Hepatocyte (in vitro differentiated cells): ENCODE results near the gene FPGS. TPM values are rescaled to one million over a fixed set of nuclear protein-coding genes. Genes with fewer than 3 reads are reported as not detected.

Source experiments
- DNase-seq: peaks from one replicate; pipeline ENCODE4 v3.0.0-alpha.2; 2016; ENCODE audit warnings: low spot score
- H2AFZ ChIP-seq: fragments of 200-600 bp; sonication (generic); 2 replicates; pipeline ENCODE4 v1.6.0; 2016; ENCODE audit warnings: antibody characterized with exemption, mild to moderate bottlenecking
- H3K27ac ChIP-seq: fragments of 200-600 bp; sonication (generic); 2 replicates; pipeline ENCODE4 v1.5.1; 2016; ENCODE audit warnings: mild to moderate bottlenecking
- H3K27me3 ChIP-seq: fragments of 200-600 bp; sonication (generic); 2 replicates; pipeline ENCODE4 v1.6.1; 2016
- H3K36me3 ChIP-seq: fragments of 200-600 bp; sonication (generic); replicated peaks from 2 replicates; pipeline ENCODE4 v1.5.1; 2016; ENCODE audit warnings: low read depth; ENCODE audit not compliant: insufficient read depth
- H3K4me1 ChIP-seq: fragments of 200-600 bp; sonication (generic); 2 replicates; pipeline ENCODE4 v1.5.1; 2016; ENCODE audit warnings: mild to moderate bottlenecking, moderate library complexity; ENCODE audit not compliant: insufficient read depth
- H3K4me2 ChIP-seq: fragments of 200-600 bp; sonication (generic); 2 replicates; pipeline ENCODE4 v1.6.0; 2016
- H3K4me3 ChIP-seq: fragments of 200-600 bp; sonication (generic); 2 replicates; pipeline ENCODE4 v1.5.1; 2016; ENCODE audit warnings: mild to moderate bottlenecking
- H3K79me2 ChIP-seq: fragments of 200-600 bp; sonication (generic); 2 replicates; pipeline ENCODE4 v1.6.0; 2017; ENCODE audit warnings: mild to moderate bottlenecking
- H3K9me2 ChIP-seq: fragments of 200-600 bp; sonication (generic); replicated peaks from 2 replicates; pipeline ENCODE4 v1.6.0; 2017; ENCODE audit warnings: mild to moderate bottlenecking; ENCODE audit not compliant: insufficient read depth
- H3K9me3 ChIP-seq: fragments of 200-600 bp; sonication (generic); 2 replicates; pipeline ENCODE4 v1.5.1; 2016; ENCODE audit warnings: low read depth, mild to moderate bottlenecking
- H4K20me1 ChIP-seq: fragments of 200-600 bp; sonication (generic); 2 replicates; pipeline ENCODE4 v1.6.0; 2016; ENCODE audit warnings: mild to moderate bottlenecking; ENCODE audit not compliant: insufficient read depth, poor library complexity, severe bottlenecking
- CTCF ChIP-seq: fragments of 200-600 bp; sonication (generic); IDR thresholded peaks from 2 replicates; pipeline ENCODE4 v1.5.1; 2016; ENCODE audit warnings: antibody characterized with exemption, mild to moderate bottlenecking; ENCODE audit not compliant: poor library complexity
- EZH2 ChIP-seq: fragments of 200-600 bp; sonication (generic); IDR thresholded peaks from 2 replicates; pipeline ENCODE4 v1.6.1; 2016; ENCODE audit warnings: antibody characterized with exemption, mild to moderate bottlenecking, borderline replicate concordance
- EZH2phosphoT487 ChIP-seq: fragments of 200-600 bp; sonication (generic); IDR thresholded peaks from one replicate; pipeline ENCODE4 v1.6.1; 2018; ENCODE audit warnings: antibody characterized with exemption, mild to moderate bottlenecking, low read depth, moderate library complexity; ENCODE audit not compliant: unreplicated experiment, severe bottlenecking
- WGBS: methylation state at CpG from one replicate; pipeline ENCODE4 v1.1.6; 2016; ENCODE audit warnings: low lambda C conversion rate; ENCODE audit errors: missing lambda C conversion rate; 5-methylcytosine and 5-hydroxymethylcytosine counted together
- polyA plus RNA-seq: library from polyadenylated mRNA; unstranded; fragments of >200 nt; fragmentation: Nextera tagmentation; extraction: Ambion mirVana; gene quantifications from 2 replicates; pipeline ENCODE4 v1.2.1, GENCODE V29; 2016
- total RNA-seq: library from RNA; depleted of rRNA; stranded (reverse); fragments of >200 nt; gene quantifications from 2 replicates; pipeline ENCODE4 v1.2.3, GENCODE V29; 2014

The FPGS gene
- total and polyA plus RNA-seq, 2 experiments from 2014 or later: 27.4 to 48.5 TPM

GRCh38 chr9:127828262-127829031 lies 25.8 kb downstream of the FPGS start:
- WGBS: 5% methylated on average over 26 of the region's 34 CpGs
- Histone ChIP-seq H2AFZ (peak overlapping the region; percentile 47), H4K20me1 (no peaks in the 10 kb centered on the region), H3K27me3 (no peaks in the 10 kb centered on the region), H3K9me2 (no peaks in the 10 kb centered on the region), H3K4me2 (peak overlapping the region; percentile 80), H3K36me3 (no peaks in the 10 kb centered on the region), H3K4me1 (peaks cover 9% of the 10 kb centered on the region), H3K79me2 (no peaks in the 10 kb centered on the region), H3K27ac (peak overlapping the region; percentile 43), H3K4me3 (no peak overlapping the region), H3K9me3 (no peaks in the 10 kb centered on the region)
- DNase-seq: peak; percentile 92
- TF ChIP-seq EZH2 (no peak), EZH2phosphoT487 (no peak), CTCF (no peak)

GRCh38 chr9:127829205-127829906 lies 26.7 kb downstream of the FPGS start:
- H3K4me2 ChIP-seq: no peak overlapping the region
- 89% methylated on average over 6 of the region's 6 CpGs for WGBS
- H3K4me3 ChIP-seq: no peak overlapping the region
- no peaks in the 10 kb centered on the region for H3K9me2 ChIP-seq
- DNase-seq: no peak
- H3K9me3 ChIP-seq: no peaks in the 10 kb centered on the region
- no peaks in the 10 kb centered on the region for H3K79me2 ChIP-seq
- H3K36me3 ChIP-seq: no peaks in the 10 kb centered on the region
- peak overlapping the region; percentile 43 for H3K27ac ChIP-seq
- TF ChIP-seq EZH2phosphoT487: no peak
- H2AFZ ChIP-seq: no peak overlapping the region
- no peaks in the 10 kb centered on the region for H4K20me1 ChIP-seq
- H3K27me3 ChIP-seq: no peaks in the 10 kb centered on the region
- peaks cover 9% of the 10 kb centered on the region for H3K4me1 ChIP-seq

GRCh38 chr9:127832248-127832647 lies 29.6 kb downstream of the FPGS start:
- Histone ChIP-seq H3K4me3 (no peak overlapping the region), H3K27me3 (no peaks in the 10 kb centered on the region), H3K4me2 (no peak overlapping the region), H3K36me3 (no peaks in the 10 kb centered on the region), H2AFZ (no peak overlapping the region), H3K4me1 (peaks cover 15% of the 10 kb centered on the region), H3K9me2 (no peaks in the 10 kb centered on the region), H4K20me1 (no peaks in the 10 kb centered on the region), H3K27ac (no peak overlapping the region), H3K79me2 (no peaks in the 10 kb centered on the region), H3K9me3 (no peaks in the 10 kb centered on the region)
- no peak for TF ChIP-seq CTCF
- no peak for TF ChIP-seq EZH2phosphoT487
- no peak for TF ChIP-seq EZH2
- DNase-seq: no peak
- WGBS: 88% methylated on average over 7 of the region's 7 CpGs

GRCh38 chr9:127833555-127833954 lies 30.9 kb downstream of the FPGS start:
- Histone ChIP-seq H3K27me3 (no peaks in the 10 kb centered on the region), H3K36me3 (no peaks in the 10 kb centered on the region), H3K4me1 (peaks cover 18% of the 10 kb centered on the region)

More at GRCh38 chr9:127833555-127833954, 30.9 kb downstream of the FPGS start:
- H2AFZ ChIP-seq: no peak overlapping the region
- no peaks in the 10 kb centered on the region for H4K20me1 ChIP-seq
- H3K4me3 ChIP-seq: no peak overlapping the region
- peak overlapping the region; percentile 27 for H3K27ac ChIP-seq
- TF ChIP-seq EZH2 (no peak), CTCF (no peak), EZH2phosphoT487 (no peak)
- H3K9me2 ChIP-seq: no peaks in the 10 kb centered on the region
- DNase-seq: no peak
- 79% methylated on average over 1 of the region's 1 CpG for WGBS
- no peak overlapping the region for H3K4me2 ChIP-seq
- no peaks in the 10 kb centered on the region for H3K79me2 ChIP-seq
- H3K9me3 ChIP-seq: no peaks in the 10 kb centered on the region
